ENCODE data around the gene ADAM12. TPM values are rescaled to one million over a fixed set of nuclear protein-coding genes. Genes with fewer than 3 reads are reported as not detected.

ADAM12 gene
- total and polyA plus RNA-seq, 4 donors: 0.03 to 0.33 (median 0.19) TPM

- no peaks in the 10 kb centered on the region for H3K36me3 ChIP-seq (ENCODE audit: control insufficient read depth in 4 of 4, insufficient read depth in 3 of 4, low read depth in 1 of 4, low read length in 3 of 4)
- no peak overlapping the region for H3K9ac ChIP-seq (ENCODE audit: low read depth in 1 of 2, low read length in 2 of 2)
- H3K4me1 ChIP-seq (ENCODE audit: control insufficient read depth in 4 of 4, insufficient read depth in 4 of 4, low read length in 3 of 4): no peaks in the 10 kb centered on the region
- no peak for TF ChIP-seq ZBTB33 (IDR thresholded peaks at IDR 0.05)
- TF ChIP-seq FOXA2 (IDR thresholded peaks at IDR 0.05): no peak
- no peak for TF ChIP-seq MAX (IDR thresholded peaks at IDR 0.05)
- TF ChIP-seq SP1 (IDR thresholded peaks at IDR 0.05): no peak
- TF ChIP-seq NR2F2 (IDR thresholded peaks at IDR 0.05): no peak
- no peak for TF ChIP-seq TAF1 (conservative IDR thresholded peaks at IDR 0.05)
- no peak for TF ChIP-seq REST (IDR thresholded peaks at IDR 0.05)
- TF ChIP-seq HNF4G (IDR thresholded peaks at IDR 0.05): no peak
- TF ChIP-seq JUND (IDR thresholded peaks at IDR 0.05): no peak
- no peak for TF ChIP-seq YY1 (IDR thresholded peaks at IDR 0.05)
- no peak for TF ChIP-seq CTCF (IDR thresholded peaks at IDR 0.05; ENCODE audit: low read depth, low read length, missing input control)
- TF ChIP-seq EGR1 (IDR thresholded peaks at IDR 0.05; ENCODE audit: low read depth in 2 of 2): no peak
- TF ChIP-seq HNF4A (conservative IDR thresholded peaks at IDR 0.05): no peak
- no peak for TF ChIP-seq RAD21 (IDR thresholded peaks at IDR 0.05)
- no peak for TF ChIP-seq GABPA (IDR thresholded peaks at IDR 0.05 in 1 of 2, conservative IDR thresholded peaks at IDR 0.05 in 1 of 2)
- no peak for TF ChIP-seq FOXA1 (IDR thresholded peaks at IDR 0.05)
- no peak overlapping the region for H3K4me3 ChIP-seq (ENCODE audit: low read depth in 1 of 3, low read length in 3 of 3)
- H3K27ac ChIP-seq (ENCODE audit: low read depth in 1 of 2, low read length in 2 of 2): no peak overlapping the region
- no peaks in the 10 kb centered on the region for H3K9me3 ChIP-seq (ENCODE audit: control insufficient read depth in 4 of 4, low read length in 3 of 4)
- 87% methylated on average over 6 of the region's 6 CpGs for WGBS
- H3K27me3 ChIP-seq (ENCODE audit: control insufficient read depth in 4 of 4, insufficient read depth in 4 of 4, low read length in 3 of 4): no peaks in the 10 kb centered on the region
- no peak for DNase-seq (ENCODE audit: low spot score)
Observed at GRCh38 chr10:126054191-126054590, 334.1 kb downstream of the ADAM12 start.

GRCh38 chr10:126052171-126052570 lies 336.1 kb downstream of the ADAM12 start:
- no peak for DNase-seq (ENCODE audit: low spot score)
- WGBS: 69% methylated on average over 2 of the region's 2 CpGs
- TF ChIP-seq EGR1 (IDR thresholded peaks at IDR 0.05; ENCODE audit: low read depth in 2 of 2) (no peak), HNF4G (IDR thresholded peaks at IDR 0.05) (no peak), NR2F2 (IDR thresholded peaks at IDR 0.05) (no peak), TAF1 (conservative IDR thresholded peaks at IDR 0.05) (no peak), YY1 (IDR thresholded peaks at IDR 0.05) (no peak), RAD21 (IDR thresholded peaks at IDR 0.05) (no peak), FOXA1 (IDR thresholded peaks at IDR 0.05) (no peak), ATF3 (IDR thresholded peaks at IDR 0.05) (no peak), RXRA (IDR thresholded peaks at IDR 0.05) (no peak), HNF4A (conservative IDR thresholded peaks at IDR 0.05) (no peak), FOXA2 (IDR thresholded peaks at IDR 0.05) (no peak), MAX (IDR thresholded peaks at IDR 0.05) (no peak), REST (IDR thresholded peaks at IDR 0.05) (no peak), SP1 (IDR thresholded peaks at IDR 0.05) (no peak), GABPA (IDR thresholded peaks at IDR 0.05 in 1 of 2, conservative IDR thresholded peaks at IDR 0.05 in 1 of 2) (no peak)

More at GRCh38 chr10:126052171-126052570, 336.1 kb downstream of the ADAM12 start:
- H3K27me3 ChIP-seq (ENCODE audit: control insufficient read depth in 4 of 4, insufficient read depth in 4 of 4, low read length in 3 of 4): no peaks in the 10 kb centered on the region
- H3K27ac ChIP-seq (ENCODE audit: low read depth in 1 of 2, low read length in 2 of 2): no peak overlapping the region
- H3K9me3 ChIP-seq (ENCODE audit: control insufficient read depth in 4 of 4, low read length in 3 of 4): no peaks in the 10 kb centered on the region
- no peaks in the 10 kb centered on the region for H3K4me1 ChIP-seq (ENCODE audit: control insufficient read depth in 4 of 4, insufficient read depth in 4 of 4, low read length in 3 of 4)
- no peaks in the 10 kb centered on the region for H3K36me3 ChIP-seq (ENCODE audit: control insufficient read depth in 4 of 4, insufficient read depth in 3 of 4, low read depth in 1 of 4, low read length in 3 of 4)
- H3K9ac ChIP-seq (ENCODE audit: low read depth in 1 of 2, low read length in 2 of 2): no peak overlapping the region
- H3K4me3 ChIP-seq (ENCODE audit: low read depth in 1 of 3, low read length in 3 of 3): no peak overlapping the region

Measured in liver (tissue), 9 donors.